ENCODE measurements around the gene TTLL6.

The TTLL6 gene

DNA sequence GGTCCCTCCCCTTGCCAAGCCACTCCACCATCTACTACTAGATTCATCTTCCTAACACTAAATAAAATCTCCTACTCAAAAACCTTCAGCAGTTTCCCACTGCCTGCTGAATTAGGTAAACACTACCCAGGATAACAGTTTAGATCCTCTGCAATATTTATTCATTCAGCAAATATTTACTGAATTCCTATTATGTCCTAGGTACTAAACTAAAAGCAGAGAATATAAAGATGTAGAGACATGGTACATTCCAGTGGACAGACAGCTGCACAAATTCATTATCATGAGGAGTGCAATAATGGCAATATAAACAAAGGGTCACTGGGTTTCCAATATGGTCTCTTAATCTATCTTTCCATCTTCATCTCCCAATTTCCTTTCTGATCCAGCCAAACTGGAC is 57.7 kb downstream of the TTLL6 start:
- DNase-seq (ENCODE audit: low spot score): no peak

DNA sequence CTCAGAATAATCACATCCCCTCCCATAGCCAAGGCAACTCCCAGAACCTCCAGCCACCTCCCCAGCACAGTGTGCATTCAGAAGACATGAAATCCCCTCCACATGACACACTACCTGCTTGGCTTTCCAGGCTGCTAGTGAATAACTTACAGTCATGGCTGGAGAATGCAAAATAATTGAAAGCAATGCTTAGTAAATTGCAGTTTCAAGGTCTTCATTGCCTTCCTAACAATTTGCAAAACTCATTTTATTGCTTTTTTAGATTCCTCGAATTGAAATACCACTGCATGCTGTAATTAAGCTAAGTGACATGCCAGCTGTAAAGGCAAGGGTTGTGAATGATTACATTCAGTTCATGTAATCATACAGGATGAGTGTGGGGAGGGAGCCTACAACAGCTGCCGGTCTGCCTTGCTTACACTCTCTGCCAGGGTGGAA is 59.5 kb downstream of the TTLL6 start:
- DNase-seq (ENCODE audit: low spot score): no peak

DNA sequence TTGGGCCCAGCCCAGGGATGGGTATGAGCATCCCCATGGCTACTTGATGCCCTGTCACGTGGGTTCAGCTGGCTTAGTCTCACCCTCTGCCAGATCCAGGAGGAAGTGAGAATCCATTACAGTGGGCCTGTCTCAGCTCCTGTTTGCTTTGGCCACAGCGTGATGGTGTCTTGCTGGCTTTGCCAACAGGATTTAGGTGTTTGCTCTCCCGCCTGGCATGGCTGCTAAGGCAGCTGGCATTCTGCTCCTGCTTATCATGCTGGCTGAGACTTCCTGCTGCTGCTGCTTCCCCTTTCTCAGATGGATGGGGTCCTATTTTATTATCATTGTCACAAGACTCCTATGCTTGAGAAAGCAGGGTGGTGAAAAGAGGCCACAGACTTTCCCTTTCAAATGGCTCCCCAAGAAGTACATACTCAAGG is 60.2 kb downstream of the TTLL6 start:
- DNase-seq (ENCODE audit: low spot score): no peak

DNA sequence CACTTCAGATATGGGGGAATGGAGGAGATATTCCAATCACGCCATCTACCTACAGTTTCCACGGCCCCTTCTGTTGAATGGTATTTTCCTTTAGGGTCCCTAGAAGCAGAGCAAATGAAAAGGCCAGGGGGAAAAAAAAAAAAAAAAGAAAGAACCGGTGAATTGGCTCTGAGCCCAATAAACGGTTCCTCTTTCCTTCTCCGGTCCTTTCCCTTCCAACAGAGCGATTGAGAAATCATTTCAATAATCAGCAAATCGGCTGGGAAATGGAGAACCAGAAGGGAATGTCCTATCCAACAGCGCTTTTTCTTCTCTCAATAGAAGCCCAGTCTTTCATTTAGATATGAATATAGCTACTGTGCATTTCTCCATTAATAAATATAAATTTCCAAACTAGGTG is 61.7 kb downstream of the TTLL6 start:
- DNase-seq (ENCODE audit: low spot score): no peak

- DNase-seq (ENCODE audit: low spot score): no peak
These were observed 62.3 kb downstream of the TTLL6 start for GRCh38 chr17:48754500-48755261.

- DNase-seq (ENCODE audit: low spot score): no peak
These were observed 63.1 kb downstream of the TTLL6 start for GRCh38 chr17:48753794-48754499.

GRCh38 chr17:48752399-48753288 is 64.4 kb downstream of the TTLL6 start:
- no peak for DNase-seq (ENCODE audit: low spot score)

- DNase-seq (ENCODE audit: low spot score): no peak
These were observed 65.2 kb downstream of the TTLL6 start for GRCh38 chr17:48751733-48752398.

DNA sequence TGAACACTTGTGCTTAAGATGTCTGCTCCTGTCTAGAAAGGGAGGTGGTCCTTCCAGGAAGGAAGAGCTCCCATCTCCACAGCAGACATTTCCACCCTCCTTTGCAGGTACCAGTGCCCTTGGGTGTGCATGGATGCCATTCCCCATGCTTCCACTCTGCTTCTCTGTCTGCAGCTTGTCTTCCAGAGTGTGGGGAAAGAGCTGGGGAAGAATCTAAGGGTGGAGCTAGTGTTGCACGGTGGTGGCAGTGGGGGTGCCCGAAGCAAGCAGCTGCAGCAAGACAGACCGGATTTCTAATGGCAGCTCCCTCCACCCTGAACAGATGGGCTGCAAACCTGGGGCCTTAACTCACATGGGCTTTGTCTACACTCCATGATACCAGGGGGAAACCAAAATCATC is 65.9 kb downstream of the TTLL6 start:
- DNase-seq (ENCODE audit: low spot score): no peak

GRCh38 chr17:48749621-48750553 is 67.1 kb downstream of the TTLL6 start:
- DNase-seq (ENCODE audit: low spot score): no peak

- no peak for DNase-seq (ENCODE audit: low spot score)
These were observed 68.1 kb downstream of the TTLL6 start for GRCh38 chr17:48748718-48749566.

- DNase-seq (ENCODE audit: low spot score): no peak
These were observed 69.3 kb downstream of the TTLL6 start for GRCh38 chr17:48747445-48748363.

- DNase-seq (ENCODE audit: low spot score): no peak
These were observed 70.0 kb downstream of the TTLL6 start for GRCh38 chr17:48746916-48747444.

- no peak for DNase-seq (ENCODE audit: low spot score)
These were observed 71.4 kb downstream of the TTLL6 start for GRCh38 chr17:48745381-48746275.

- no peak for DNase-seq (ENCODE audit: low spot score)
These were observed 76.5 kb downstream of the TTLL6 start for GRCh38 chr17:48740537-48740936.

- DNase-seq (ENCODE audit: low spot score): no peak
These were observed 78.1 kb downstream of the TTLL6 start for GRCh38 chr17:48738803-48739526.

DNA sequence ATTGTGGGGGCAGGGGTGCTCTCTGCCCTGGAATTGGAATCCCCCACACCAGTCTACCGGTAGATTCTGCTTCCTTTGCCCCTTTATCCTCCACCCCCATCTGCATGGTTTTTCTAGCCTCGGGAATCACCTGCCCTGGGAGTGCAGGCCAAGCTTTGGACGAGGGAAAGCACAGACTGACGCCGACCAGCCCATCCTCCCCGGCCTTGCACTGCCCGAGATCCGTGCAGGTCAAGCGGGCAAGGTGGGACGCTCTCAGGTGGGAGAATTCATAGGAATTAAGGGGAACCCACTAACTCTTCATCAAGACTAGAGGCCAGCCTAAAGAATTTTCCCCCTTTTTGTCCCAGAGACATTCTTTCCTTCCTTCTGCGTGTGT is 78.6 kb downstream of the TTLL6 start:
- DNase-seq (ENCODE audit: low spot score): no peak

Data from NAMALWA (cell line).